Ammon's horn (tissue), 1 donor: Measurements from ENCODE around the gene PRIM2.
"Not testable (repeated sequence)": the region's sequence is repeated elsewhere in the genome, so short reads cannot be mapped to it uniquely, and the experiment has no call there.

ENCODE experiments used
- DNase-seq: peaks from one replicate; pipeline ENCODE4 v3.0.0-alpha.2; 2016; ENCODE audit warnings: low spot score

The PRIM2 gene

GRCh38 chr6:57445790-57446468 is 128.5 kb downstream of the PRIM2 start:
- not testable (repeated sequence) for DNase-seq

GRCh38 chr6:57449496-57450066 is 132.2 kb downstream of the PRIM2 start:
- DNase-seq, result not testable (repeated sequence)

GRCh38 chr6:57459781-57460180 is 142.4 kb downstream of the PRIM2 start:
- DNase-seq, result not testable (repeated sequence)

- DNase-seq, result not testable (repeated sequence)
Measured at GRCh38 chr6:57461022-57461421, 143.6 kb downstream of the PRIM2 start.

- not testable (repeated sequence) for DNase-seq
Measured at GRCh38 chr6:57463809-57464208, 146.4 kb downstream of the PRIM2 start.

GRCh38 chr6:57465968-57466367 is 148.5 kb downstream of the PRIM2 start:
- not testable (repeated sequence) for DNase-seq

GRCh38 chr6:57469072-57469471 is 151.6 kb downstream of the PRIM2 start:
- DNase-seq, result no peak

GRCh38 chr6:57470148-57470547 is 152.7 kb downstream of the PRIM2 start:
- DNase-seq, result not testable (repeated sequence)

- DNase-seq, result not testable (repeated sequence)
Measured at GRCh38 chr6:57471314-57471864, 154.0 kb downstream of the PRIM2 start.

- DNase-seq, result not testable (repeated sequence)
Measured at GRCh38 chr6:57472861-57473362, 155.5 kb downstream of the PRIM2 start.

- not testable (repeated sequence) for DNase-seq
Measured at GRCh38 chr6:57474862-57475475, 157.5 kb downstream of the PRIM2 start.

GRCh38 chr6:57475656-57476055 is 158.2 kb downstream of the PRIM2 start:
- not testable (repeated sequence) for DNase-seq

- DNase-seq, result not testable (repeated sequence)
Measured at GRCh38 chr6:57480194-57480593, 162.8 kb downstream of the PRIM2 start.

GRCh38 chr6:57481121-57481520 is 163.7 kb downstream of the PRIM2 start:
- DNase-seq, result not testable (repeated sequence)

- not testable (repeated sequence) for DNase-seq
Measured at GRCh38 chr6:57482471-57482870, 165.0 kb downstream of the PRIM2 start.

GRCh38 chr6:57486494-57487081 is 169.2 kb downstream of the PRIM2 start:
- DNase-seq, result not testable (repeated sequence)

GRCh38 chr6:57488551-57488950 is 171.1 kb downstream of the PRIM2 start:
- not testable (repeated sequence) for DNase-seq

- DNase-seq, result not testable (repeated sequence)
Measured at GRCh38 chr6:57489887-57490286, 172.5 kb downstream of the PRIM2 start.

- not testable (repeated sequence) for DNase-seq
Measured at GRCh38 chr6:57491795-57492194, 174.4 kb downstream of the PRIM2 start.

- DNase-seq, result not testable (repeated sequence)
Measured at GRCh38 chr6:57496251-57496650, 178.8 kb downstream of the PRIM2 start.

- not testable (repeated sequence) for DNase-seq
Measured at GRCh38 chr6:57500368-57501021, 183.1 kb downstream of the PRIM2 start.

- not testable (repeated sequence) for DNase-seq
Measured at GRCh38 chr6:57502387-57502786, 185.0 kb downstream of the PRIM2 start.
